Uterus (tissue), 4 donors: Measurements from ENCODE around the gene TMEM181. TPM values are rescaled to one million over a fixed set of nuclear protein-coding genes. Genes with fewer than 3 reads are reported as not detected.
"Not testable (repeated sequence)": the region's sequence is repeated elsewhere in the genome, so short reads cannot be mapped to it uniquely, and the experiment has no call there.

Experiments used
- DNase-seq, 2 donors: peaks; one replicate each; pipeline ENCODE4 v3.0.0-alpha.2; 2019 to 2020
- H3K27ac ChIP-seq, 2 donors: fragments of 200-600 bp; sonication (generic); 1 replicate in 1 of 2; 2 replicates in 1 of 2; pipeline ENCODE4 v1.5.1; 2016 to 2018
- H3K27me3 ChIP-seq, 2 donors: fragments of 200-600 bp; sonication (generic); one replicate each; pipeline ENCODE4 v1.5.1; 2018 to 2019; ENCODE audit warnings: control low read depth in 1 of 2
- H3K36me3 ChIP-seq, 2 donors: fragments of 200-600 bp; sonication (generic); one replicate each; pipeline ENCODE4 v1.5.1; 2019; ENCODE audit warnings: control low read depth in 1 of 2
- H3K4me1 ChIP-seq, 2 donors: fragments of 200-600 bp; sonication (generic); one replicate each; pipeline ENCODE4 v1.5.1; 2018 to 2019; ENCODE audit warnings: control low read depth in 1 of 2
- H3K4me3 ChIP-seq, 2 donors: fragments of 200-600 bp; sonication (generic); 1 replicate in 1 of 2; 2 replicates in 1 of 2; pipeline ENCODE4 v1.5.1; 2018 to 2019; ENCODE audit warnings: mild to moderate bottlenecking in 1 of 2
- H3K9me3 ChIP-seq, 2 donors: fragments of 200-600 bp; sonication (generic); one replicate each; pipeline ENCODE4 v1.5.1; 2019; ENCODE audit warnings: control low read depth in 1 of 2
- CTCF ChIP-seq, 4 experiments: fragments of 200-600 bp in 2 of 4; fragments of 450-650 bp in 2 of 4; sonication (generic) in 2 of 4; IDR thresholded peaks; one replicate each; pipeline ENCODE4 v1.5.1; 2016 to 2019; ENCODE audit warnings: antibody characterized with exemption in 4 of 4, mild to moderate bottlenecking in 2 of 4, moderate library complexity in 1 of 4
- POLR2A ChIP-seq, 2 donors: fragments of 450-650 bp; IDR thresholded peaks; one replicate each; pipeline ENCODE4 v1.6.1; 2016; ENCODE audit warnings: antibody characterized with exemption in 2 of 2, mild to moderate bottlenecking in 1 of 2, moderate library complexity in 1 of 2
- intact Hi-C: fragments of 100-400 bp; cut with DNase I; formaldehyde crosslinking; loops from one replicate; pipeline ENCODE4 v1.15.1; 2023; ENCODE audit warnings: low total_unique reads
- total RNA-seq, 4 donors: library from RNA; depleted of rRNA in 3 of 4; stranded (reverse); fragments of >200 nt in 3 of 4; gene quantifications; one replicate each; pipeline versions ENCODE4 v1.1.0 to v1.2.4, GENCODE V29; 2014 to 2023
- donor health status: DM: yes; HTN: yes; CAD: no.

The TMEM181 gene
- total RNA-seq, 4 donors from 2014 or later, result 17.6 to 36.6 (median 28.8) TPM

GRCh38 chr6:158603261-158604047, 43.6 kb downstream of the TMEM181 start:
- no peak overlapping the region for H3K4me3 ChIP-seq
- no peak for DNase-seq
- no peak overlapping the region for H3K27ac ChIP-seq
- H3K9me3 ChIP-seq, result no peaks in the 10 kb centered on the region
- H3K4me1 ChIP-seq, result no peaks in the 10 kb centered on the region
- H3K27me3 ChIP-seq, result no peaks in the 10 kb centered on the region
- intact Hi-C loops, result loop anchor here (10.0 kb wide), 1 partner anchor 379 kb away; no protein-coding TSS in a partner anchor
- H3K36me3 ChIP-seq, result no peaks in the 10 kb centered on the region
- TF ChIP-seq CTCF (IDR thresholded peaks at IDR 0.05), result no peak
- TF ChIP-seq POLR2A (IDR thresholded peaks at IDR 0.05), result no peak

- Histone ChIP-seq H3K36me3 (no peaks in the 10 kb centered on the region), H3K4me1 (no peaks in the 10 kb centered on the region), H3K9me3 (no peaks in the 10 kb centered on the region), H3K4me3 (no peak overlapping the region), H3K27me3 (no peaks in the 10 kb centered on the region), H3K27ac (no peak overlapping the region)
- TF ChIP-seq POLR2A (IDR thresholded peaks at IDR 0.05) (no peak), CTCF (IDR thresholded peaks at IDR 0.05) (no peak)
- DNase-seq, result no peak
- intact Hi-C loops, result loop anchor here (10.0 kb wide), 1 partner anchor 379 kb away; no protein-coding TSS in a partner anchor
Measured at GRCh38 chr6:158604048-158604406, 44.1 kb downstream of the TMEM181 start.

GRCh38 chr6:158605266-158605878, 45.5 kb downstream of the TMEM181 start:
- no peak overlapping the region for H3K4me3 ChIP-seq
- H3K27me3 ChIP-seq, result no peaks in the 10 kb centered on the region
- H3K36me3 ChIP-seq, result no peaks in the 10 kb centered on the region
- no peaks in the 10 kb centered on the region for H3K9me3 ChIP-seq
- TF ChIP-seq CTCF (IDR thresholded peaks at IDR 0.05) (peak; percentile 54 to 76 (median 70)), POLR2A (IDR thresholded peaks at IDR 0.05) (no peak)
- DNase-seq, result peak; percentile 51 to 57
- intact Hi-C loops, result loop anchor here (10.0 kb wide), 1 partner anchor 381 kb away; no protein-coding TSS in a partner anchor
- H3K4me1 ChIP-seq, result no peaks in the 10 kb centered on the region
- no peak overlapping the region for H3K27ac ChIP-seq

- H3K9me3 ChIP-seq, DNase-seq, H3K27ac ChIP-seq, H3K27me3 ChIP-seq, H3K4me1 ChIP-seq, H3K36me3 ChIP-seq, H3K4me3 ChIP-seq: not testable (repeated sequence)
- intact Hi-C loops, result loop anchor here (10.0 kb wide), 1 partner anchor 381 kb away; no protein-coding TSS in a partner anchor
Measured at GRCh38 chr6:158606011-158606410, 46.1 kb downstream of the TMEM181 start.

- Histone ChIP-seq H3K27me3 (no peaks in the 10 kb centered on the region), H3K9me3 (no peaks in the 10 kb centered on the region), H3K27ac (no peak overlapping the region), H3K4me3 (no peak overlapping the region), H3K36me3 (no peaks in the 10 kb centered on the region), H3K4me1 (peaks cover 0 to 7% of the 10 kb centered on the region in 2 donors)
- intact Hi-C loops, result loop anchor here (10.0 kb wide), 1 partner anchor 382 kb away; no protein-coding TSS in a partner anchor
- DNase-seq, result no peak
- TF ChIP-seq POLR2A (IDR thresholded peaks at IDR 0.05), result no peak
- TF ChIP-seq CTCF (IDR thresholded peaks at IDR 0.05), result no peak
Measured at GRCh38 chr6:158606935-158607334, 47.0 kb downstream of the TMEM181 start.
